GM21576 (cell line): ENCODE results near the gene SLC24A3.

ENCODE experiments used
- ATAC-seq: cut with Tn5 transposase; IDR thresholded peaks from one replicate; pipeline ENCODE4 v1.9.1; 2021; ENCODE audit warnings: mild to moderate bottlenecking, moderate library complexity; ENCODE audit not compliant: unreplicated experiment

SLC24A3 gene

GRCh38 chr20:19692685-19693119 lies 480.3 kb downstream of the SLC24A3 start:
- ATAC-seq, result no peak

- no peak for ATAC-seq
Observed at GRCh38 chr20:19693508-19693907, 481.1 kb downstream of the SLC24A3 start.

DNA sequence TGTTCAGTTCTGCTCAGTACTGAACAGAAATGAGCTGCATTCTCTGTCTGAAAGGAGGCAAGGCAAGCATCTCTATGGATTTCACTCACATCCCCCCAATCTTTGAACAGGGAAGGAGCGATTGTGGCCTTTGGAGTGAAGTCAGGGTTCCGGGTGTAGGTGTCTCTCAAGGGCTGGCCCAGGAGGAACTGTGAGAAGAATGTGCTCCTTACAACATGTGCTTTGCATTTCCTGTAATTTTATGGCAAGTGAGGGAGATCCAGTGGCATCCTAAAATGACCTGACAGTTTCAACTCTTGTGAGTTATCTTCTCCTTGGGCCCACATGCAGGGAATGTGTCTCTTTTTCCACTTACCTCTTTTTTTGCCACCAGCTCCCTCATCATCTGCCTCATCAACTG lies 482.6 kb downstream of the SLC24A3 start:
- no peak for ATAC-seq

- no peak for ATAC-seq
Observed at GRCh38 chr20:19696620-19697019, 484.2 kb downstream of the SLC24A3 start.

GRCh38 chr20:19697415-19697814 lies 485.0 kb downstream of the SLC24A3 start:
- no peak for ATAC-seq

- no peak for ATAC-seq
Observed at GRCh38 chr20:19699180-19699971, 486.9 kb downstream of the SLC24A3 start.

GRCh38 chr20:19701429-19701828 lies 489.0 kb downstream of the SLC24A3 start:
- ATAC-seq, result no peak

GRCh38 chr20:19706463-19706862 lies 494.0 kb downstream of the SLC24A3 start:
- peak; percentile 82 for ATAC-seq

DNA sequence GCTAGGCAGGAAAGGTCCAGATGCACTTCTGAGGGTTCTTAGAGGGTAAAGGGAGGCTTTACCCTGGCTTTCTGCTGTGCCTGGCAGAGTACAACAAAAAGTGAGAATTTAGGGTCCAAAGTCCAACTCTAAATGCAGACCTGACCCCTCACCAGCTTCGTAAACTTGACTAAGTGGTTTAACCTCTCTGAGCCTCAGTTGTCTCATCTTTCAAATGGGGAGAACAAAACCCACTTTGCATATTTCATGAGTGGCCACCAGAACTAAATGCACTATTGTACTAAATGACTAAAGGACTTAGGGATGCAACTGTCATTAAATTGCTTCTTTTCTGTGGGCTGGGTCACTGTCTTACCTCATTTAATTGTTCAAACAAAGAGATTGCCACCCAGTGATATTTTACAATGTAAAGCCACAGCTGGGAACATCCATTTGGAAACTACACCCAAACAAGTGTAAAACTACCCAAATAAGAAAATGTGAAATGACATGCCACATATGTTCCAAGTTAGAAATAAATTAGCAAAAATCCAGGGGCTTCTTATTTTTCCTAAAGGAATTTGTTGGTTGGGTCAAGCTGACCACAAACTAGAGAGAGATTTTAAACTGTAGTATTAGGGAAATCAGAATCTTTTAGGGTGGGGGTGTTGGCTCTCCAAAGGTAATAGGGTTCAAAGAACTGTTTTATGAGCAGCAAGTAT lies 497.3 kb downstream of the SLC24A3 start:
- ATAC-seq, result no peak

- no peak for ATAC-seq
Observed at GRCh38 chr20:19710336-19711120, 498.1 kb downstream of the SLC24A3 start.

GRCh38 chr20:19711126-19711525 lies 498.7 kb downstream of the SLC24A3 start:
- no peak for ATAC-seq

DNA sequence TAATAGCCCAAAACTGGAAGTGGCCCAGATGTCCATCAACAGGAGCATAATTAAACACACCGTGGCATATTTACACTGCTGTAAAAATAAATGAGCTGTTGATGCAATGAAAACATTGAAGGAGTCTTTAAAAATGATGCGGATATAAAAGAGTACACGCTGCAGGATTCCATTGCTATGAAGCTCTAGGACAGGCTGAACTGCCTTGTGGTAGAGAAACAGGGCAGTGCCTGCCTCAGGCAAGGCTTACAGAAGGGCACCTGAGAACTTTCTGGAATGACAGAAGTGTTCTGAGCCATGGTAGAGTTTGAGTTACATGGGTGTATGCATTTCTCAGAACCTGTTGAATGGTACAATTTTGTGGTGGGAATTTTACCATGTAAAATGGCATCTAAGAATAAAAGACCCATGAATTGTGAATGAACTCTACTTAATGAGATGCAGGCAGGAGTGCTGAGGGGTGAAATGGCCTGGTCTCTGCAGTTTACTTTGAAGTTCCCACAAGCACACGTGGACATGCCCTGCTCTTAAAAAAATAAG lies 500.3 kb downstream of the SLC24A3 start:
- no peak for ATAC-seq

DNA sequence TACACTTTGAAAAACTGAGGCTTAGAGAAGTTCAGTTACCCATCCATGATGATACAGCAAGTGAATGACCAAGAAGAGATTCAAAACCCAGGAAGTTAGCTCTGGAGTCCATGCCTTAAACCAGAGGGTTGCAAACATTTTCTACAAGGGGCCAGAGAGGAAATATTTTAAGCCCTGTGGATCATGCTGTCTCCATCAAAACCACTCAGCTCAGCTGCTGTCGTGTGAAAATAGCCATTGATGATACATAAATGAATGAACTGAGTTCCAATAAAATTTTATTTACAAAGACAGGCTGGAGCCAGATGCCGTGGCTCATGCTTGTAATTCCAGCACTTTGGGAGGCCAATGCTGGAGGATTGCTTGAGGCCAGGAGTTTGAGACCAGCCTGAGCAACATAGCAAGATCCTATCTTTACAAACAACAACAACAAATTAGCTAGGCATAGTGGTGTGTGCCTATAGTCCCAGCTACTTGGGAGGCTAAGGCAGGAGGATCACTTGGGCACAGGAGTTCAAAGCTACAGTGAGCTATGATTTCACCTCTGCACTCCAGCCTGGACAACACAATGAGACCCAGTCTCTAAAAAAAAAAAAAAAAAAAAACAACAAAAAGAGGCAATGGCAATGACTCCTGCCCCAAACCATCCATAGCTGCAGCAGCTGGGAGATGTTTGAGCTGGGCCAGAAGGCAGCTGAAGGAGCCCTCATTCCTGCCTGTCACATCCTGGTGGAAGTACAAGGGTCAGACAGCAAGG lies 501.6 kb downstream of the SLC24A3 start:
- ATAC-seq, result no peak

- no peak for ATAC-seq
Observed at GRCh38 chr20:19714579-19714840, 502.1 kb downstream of the SLC24A3 start.

DNA sequence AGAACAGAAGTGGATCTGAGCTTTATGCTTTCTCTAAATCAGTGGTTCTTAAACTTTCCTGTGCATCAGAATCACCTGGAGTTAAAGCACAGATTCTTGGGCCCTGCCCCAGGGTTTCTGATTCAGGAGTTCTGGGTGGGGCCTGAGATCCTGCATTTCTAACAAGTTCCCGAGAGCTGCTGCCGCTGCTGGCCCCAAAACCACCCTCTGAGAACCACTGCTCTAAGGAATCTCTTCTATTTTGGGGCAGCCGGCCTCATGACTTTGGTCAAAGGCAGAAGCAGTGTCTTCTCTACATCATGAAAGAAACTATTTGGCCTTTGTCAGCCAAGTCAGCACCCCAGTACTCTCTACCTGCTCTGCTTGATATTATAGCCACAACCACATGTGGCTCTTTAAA lies 503.5 kb downstream of the SLC24A3 start:
- ATAC-seq, result no peak

DNA sequence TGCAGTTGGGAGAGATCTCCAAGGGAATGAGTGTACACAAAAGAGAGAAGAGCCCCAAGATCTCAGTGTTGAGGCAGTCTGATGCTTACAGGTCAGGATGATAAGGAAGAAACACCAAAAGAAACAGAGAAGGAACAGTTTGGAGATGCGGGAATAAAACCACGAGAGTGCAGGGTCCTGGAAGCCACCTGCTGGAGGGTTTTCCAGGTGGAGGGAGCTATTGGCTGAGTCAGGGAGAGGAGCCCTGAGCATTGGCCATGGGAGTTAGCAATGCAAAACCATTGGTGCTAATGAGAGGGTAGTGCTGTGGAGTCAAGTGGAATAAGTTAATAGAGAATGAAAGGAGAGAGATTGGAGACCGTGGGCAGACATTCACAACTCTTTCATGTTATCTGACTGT lies 506.4 kb downstream of the SLC24A3 start:
- no peak for ATAC-seq

DNA sequence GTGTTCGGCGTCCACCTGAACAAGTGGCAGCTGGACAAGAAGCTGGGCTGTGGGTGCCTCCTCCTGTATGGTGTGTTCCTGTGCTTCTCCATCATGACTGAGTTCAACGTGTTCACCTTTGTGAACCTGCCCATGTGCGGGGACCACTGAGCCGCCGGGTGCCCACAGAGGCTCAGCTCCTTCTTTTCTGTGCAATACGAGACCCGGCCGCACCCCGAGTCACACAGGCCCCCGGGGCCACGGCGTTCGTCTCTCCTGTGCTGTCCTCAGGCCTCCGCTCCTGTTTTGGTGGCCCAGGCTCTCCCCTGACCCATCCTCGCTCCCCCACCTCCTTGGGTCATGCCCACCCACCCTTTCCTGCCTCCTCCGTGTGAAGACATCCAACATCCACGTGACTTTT lies 508.5 kb downstream of the SLC24A3 start:
- no peak for ATAC-seq

DNA sequence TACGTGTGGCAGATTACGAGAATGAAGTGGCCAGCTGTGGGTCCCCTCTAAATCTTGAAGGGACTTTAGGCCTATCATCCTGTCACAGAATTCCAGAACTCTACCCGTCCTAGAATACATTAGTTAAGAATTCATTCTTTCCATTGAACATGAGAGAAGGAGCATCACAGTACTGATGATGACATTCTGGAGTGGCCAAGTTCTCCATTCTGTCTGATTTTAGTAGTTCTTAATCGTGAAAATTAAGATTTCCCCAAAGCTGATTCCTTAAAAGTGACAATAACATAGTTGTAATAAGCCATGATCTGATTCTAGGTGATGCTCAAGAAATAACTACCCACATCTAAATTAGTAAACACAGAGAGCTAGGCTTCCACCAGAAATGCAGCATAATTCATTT lies 510.6 kb downstream of the SLC24A3 start:
- ATAC-seq, result no peak

- no peak for ATAC-seq
Observed at GRCh38 chr20:19723813-19724430, 511.5 kb downstream of the SLC24A3 start.

DNA sequence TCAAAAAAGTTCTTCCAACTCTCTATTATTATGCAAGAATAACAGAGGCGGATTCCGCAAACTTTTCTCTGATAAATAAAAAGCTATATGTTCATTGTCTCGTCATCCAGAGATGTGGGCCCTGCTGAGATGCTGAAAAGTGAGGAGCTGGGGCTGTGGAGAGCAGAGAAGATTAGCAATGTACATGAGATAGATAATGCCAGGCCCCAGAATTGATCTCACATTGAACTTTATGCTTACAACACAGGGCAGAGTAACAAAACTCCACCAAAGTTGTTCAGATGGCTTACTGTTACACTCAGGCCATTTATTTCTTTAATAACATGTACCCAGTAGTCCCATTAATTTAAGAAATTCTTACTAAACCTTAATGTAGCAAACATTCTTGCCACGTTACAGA lies 512.9 kb downstream of the SLC24A3 start:
- no peak for ATAC-seq
